ENCODE data around the gene MRPS14. TPM values are rescaled to one million over a fixed set of nuclear protein-coding genes. Genes with fewer than 3 reads are reported as not detected.

Gene MRPS14
- total and polyA plus RNA-seq, 2 donors (not counting 1 experiment from before 2014, with no cell fraction given), result 31.6 to 39.5 TPM

DNA sequence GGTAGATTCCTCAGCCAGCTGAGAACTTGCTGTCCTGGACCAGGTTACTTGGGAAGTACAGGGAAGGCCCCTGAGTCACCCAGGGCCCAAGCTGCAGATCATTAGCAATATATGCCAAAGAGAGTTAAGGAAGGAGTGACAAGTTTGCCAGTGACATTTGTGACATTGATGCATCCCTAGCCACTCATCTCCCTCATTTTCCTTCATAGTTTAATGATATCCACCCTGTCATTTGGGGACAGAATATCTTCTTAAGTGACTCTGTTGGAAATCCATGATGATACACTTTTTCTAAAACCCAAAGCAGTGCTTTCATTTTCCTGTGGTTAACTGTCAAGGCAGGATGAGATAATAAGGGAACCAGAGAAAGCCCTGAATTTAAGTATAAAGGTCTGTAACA lies 47.6 kb upstream of the MRPS14 start:
- TF ChIP-seq EZH2 (IDR thresholded peaks at IDR 0.05; ENCODE audit: low read length, missing control alignments), result no peak
- TF ChIP-seq, protein P1, sequence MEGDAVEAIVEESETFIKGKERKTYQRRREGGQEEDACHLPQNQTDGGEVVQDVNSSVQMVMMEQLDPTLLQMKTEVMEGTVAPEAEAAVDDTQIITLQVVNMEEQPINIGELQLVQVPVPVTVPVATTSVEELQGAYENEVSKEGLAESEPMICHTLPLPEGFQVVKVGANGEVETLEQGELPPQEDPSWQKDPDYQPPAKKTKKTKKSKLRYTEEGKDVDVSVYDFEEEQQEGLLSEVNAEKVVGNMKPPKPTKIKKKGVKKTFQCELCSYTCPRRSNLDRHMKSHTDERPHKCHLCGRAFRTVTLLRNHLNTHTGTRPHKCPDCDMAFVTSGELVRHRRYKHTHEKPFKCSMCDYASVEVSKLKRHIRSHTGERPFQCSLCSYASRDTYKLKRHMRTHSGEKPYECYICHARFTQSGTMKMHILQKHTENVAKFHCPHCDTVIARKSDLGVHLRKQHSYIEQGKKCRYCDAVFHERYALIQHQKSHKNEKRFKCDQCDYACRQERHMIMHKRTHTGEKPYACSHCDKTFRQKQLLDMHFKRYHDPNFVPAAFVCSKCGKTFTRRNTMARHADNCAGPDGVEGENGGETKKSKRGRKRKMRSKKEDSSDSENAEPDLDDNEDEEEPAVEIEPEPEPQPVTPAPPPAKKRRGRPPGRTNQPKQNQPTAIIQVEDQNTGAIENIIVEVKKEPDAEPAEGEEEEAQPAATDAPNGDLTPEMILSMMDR (conservative IDR thresholded peaks at IDR 0.05 in 1 of 2, IDR thresholded peaks at IDR 0.05 in 1 of 2; ENCODE audit: low read depth in 1 of 2, low read length in 2 of 2), result no peak
- no peak overlapping the region for H3K4me2 ChIP-seq (ENCODE audit: extremely low read depth, insufficient read depth, low read length)
- no peak overlapping the region for H3K4me3 ChIP-seq (replicated peaks in 1 of 4; ENCODE audit: control extremely low read depth in 1 of 4, insufficient read depth in 1 of 4, low read depth in 3 of 4, low read length in 4 of 4)

GRCh38 chr1:175067362-175068106 lies 44.3 kb upstream of the MRPS14 start, which contains the start of gene TNN:
TSS of gene TNN (plus strand) at chr1:175067833. CDS start at chr1:175077419, 9,586 bp downstream.
- Histone ChIP-seq H3K9me3 (ENCODE audit: control insufficient read depth, insufficient read depth, low read depth, low read length) (no peaks in the 10 kb centered on the region), H3K27me3 (ENCODE audit: control insufficient read depth, insufficient read depth, low read length) (no peaks in the 10 kb centered on the region)

More for the DNA sequence above, 47.6 kb upstream of the MRPS14 start:
- no peaks in the 10 kb centered on the region for H3K27me3 ChIP-seq (ENCODE audit: control insufficient read depth, insufficient read depth, low read length)
- H3K36me3 ChIP-seq (ENCODE audit: control insufficient read depth, insufficient read depth, low read length), result no peaks in the 10 kb centered on the region
- no peak for DNase-seq (ENCODE audit: low read depth in 2 of 2)
- no peak overlapping the region for H2AFZ ChIP-seq (ENCODE audit: low read length)
- H3K27ac ChIP-seq (ENCODE audit: insufficient read depth, low read length), result no peak overlapping the region
- no peaks in the 10 kb centered on the region for H3K4me1 ChIP-seq (ENCODE audit: control insufficient read depth, extremely low read depth, insufficient read depth, low read length)
- no peak overlapping the region for H3K9ac ChIP-seq (ENCODE audit: insufficient read depth, low read length)
- H4K20me1 ChIP-seq (ENCODE audit: control insufficient read depth, extremely low read depth, insufficient read depth, low read length), result no peaks in the 10 kb centered on the region
- no peaks in the 10 kb centered on the region for H3K9me3 ChIP-seq (ENCODE audit: control insufficient read depth, insufficient read depth, low read depth, low read length)
- no peaks in the 10 kb centered on the region for H3K79me2 ChIP-seq (ENCODE audit: control insufficient read depth, insufficient read depth, low read length)

GRCh38 chr1:175062858-175063257 lies 39.6 kb upstream of the MRPS14 start:
- H3K27me3 ChIP-seq (ENCODE audit: control insufficient read depth, insufficient read depth, low read length), result no peaks in the 10 kb centered on the region
- no peak overlapping the region for H3K9ac ChIP-seq (ENCODE audit: insufficient read depth, low read length)
- no peak for DNase-seq (ENCODE audit: low read depth in 2 of 2)
- no peaks in the 10 kb centered on the region for H3K79me2 ChIP-seq (ENCODE audit: control insufficient read depth, insufficient read depth, low read length)
- H3K4me3 ChIP-seq (replicated peaks in 1 of 4; ENCODE audit: control extremely low read depth in 1 of 4, insufficient read depth in 1 of 4, low read depth in 3 of 4, low read length in 4 of 4), result no peak overlapping the region
- H3K9me3 ChIP-seq (ENCODE audit: control insufficient read depth, insufficient read depth, low read depth, low read length), result no peaks in the 10 kb centered on the region
- H3K4me1 ChIP-seq (ENCODE audit: control insufficient read depth, extremely low read depth, insufficient read depth, low read length), result no peaks in the 10 kb centered on the region
- H4K20me1 ChIP-seq (ENCODE audit: control insufficient read depth, extremely low read depth, insufficient read depth, low read length), result no peaks in the 10 kb centered on the region
- TF ChIP-seq, protein P1 (conservative IDR thresholded peaks at IDR 0.05 in 1 of 2, IDR thresholded peaks at IDR 0.05 in 1 of 2; ENCODE audit: low read depth in 1 of 2, low read length in 2 of 2), result no peak
- TF ChIP-seq EZH2 (IDR thresholded peaks at IDR 0.05; ENCODE audit: low read length, missing control alignments), result no peak
- no peak overlapping the region for H3K4me2 ChIP-seq (ENCODE audit: extremely low read depth, insufficient read depth, low read length)
- no peaks in the 10 kb centered on the region for H3K36me3 ChIP-seq (ENCODE audit: control insufficient read depth, insufficient read depth, low read length)
- H2AFZ ChIP-seq (ENCODE audit: low read length), result no peak overlapping the region
- no peak overlapping the region for H3K27ac ChIP-seq (ENCODE audit: insufficient read depth, low read length)

More at GRCh38 chr1:175067362-175068106, 44.3 kb upstream of the MRPS14 start, which contains the start of gene TNN:
- Histone ChIP-seq H3K79me2 (ENCODE audit: control insufficient read depth, insufficient read depth, low read length) (no peaks in the 10 kb centered on the region), H3K36me3 (ENCODE audit: control insufficient read depth, insufficient read depth, low read length) (no peaks in the 10 kb centered on the region), H4K20me1 (ENCODE audit: control insufficient read depth, extremely low read depth, insufficient read depth, low read length) (no peaks in the 10 kb centered on the region), H3K4me2 (ENCODE audit: extremely low read depth, insufficient read depth, low read length) (no peak within 1 kb of the TSS), H3K4me3 (replicated peaks in 1 of 4; ENCODE audit: control extremely low read depth in 1 of 4, insufficient read depth in 1 of 4, low read depth in 3 of 4, low read length in 4 of 4) (no peak within 1 kb of the TSS), H2AFZ (ENCODE audit: low read length) (no peak within 1 kb of the TSS), H3K27ac (ENCODE audit: insufficient read depth, low read length) (no peak within 1 kb of the TSS), H3K4me1 (ENCODE audit: control insufficient read depth, extremely low read depth, insufficient read depth, low read length) (no peaks in the 10 kb centered on the region), H3K9ac (ENCODE audit: insufficient read depth, low read length) (no peak within 1 kb of the TSS)
- DNase-seq (ENCODE audit: low read depth in 2 of 2), result no peak
- TF ChIP-seq EZH2 (IDR thresholded peaks at IDR 0.05; ENCODE audit: low read length, missing control alignments), result no peak
- TF ChIP-seq, protein P1 (conservative IDR thresholded peaks at IDR 0.05 in 1 of 2, IDR thresholded peaks at IDR 0.05 in 1 of 2; ENCODE audit: low read depth in 1 of 2, low read length in 2 of 2), result no peak
